ENCODE data around the gene TMEM54.

DNA sequence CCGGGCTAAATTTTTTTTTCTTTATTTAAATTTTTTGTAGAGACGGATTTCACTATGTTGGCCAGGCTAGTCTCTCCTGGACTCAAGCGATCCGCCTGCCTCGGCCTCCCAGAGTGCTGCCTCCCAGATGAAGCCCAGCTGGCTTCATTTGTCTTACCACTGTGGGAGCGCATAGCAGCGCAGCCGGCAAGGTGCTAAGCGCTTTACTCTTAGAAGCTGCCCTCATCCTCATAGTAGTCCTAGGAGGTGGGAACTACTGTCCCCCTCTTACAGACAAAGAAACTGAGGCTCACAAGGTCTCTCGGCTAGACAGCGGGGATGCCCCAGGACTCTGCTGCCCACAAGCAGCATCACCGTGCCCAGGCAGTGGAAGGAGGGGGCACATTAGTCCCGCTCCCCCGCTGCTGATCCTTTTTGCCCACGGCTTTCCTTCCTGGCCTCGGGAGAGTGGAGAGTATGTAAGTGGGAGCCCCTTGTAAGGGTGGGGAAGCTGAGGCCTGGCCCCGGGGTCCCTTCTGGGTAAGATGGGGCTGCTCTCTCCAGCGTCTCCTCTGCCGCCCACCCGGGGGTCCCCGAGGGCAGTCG lies 726 bp downstream of the TMEM54 start:
- TF ChIP-seq POLR2A (IDR thresholded peaks at IDR 0.05) (no peak), CTCF (IDR thresholded peaks at IDR 0.05) (no peak), POLR2AphosphoS5 (IDR thresholded peaks at IDR 0.05) (no peak), EP300 (IDR thresholded peaks at IDR 0.05) (no peak)

Data from sigmoid colon (tissue), 4 donors.